Measurements from ENCODE around the gene NAGS.
"Not testable (repeated sequence)": the region's sequence is repeated elsewhere in the genome, so short reads cannot be mapped to it uniquely, and the experiment has no call there.

Gene NAGS, protein sequence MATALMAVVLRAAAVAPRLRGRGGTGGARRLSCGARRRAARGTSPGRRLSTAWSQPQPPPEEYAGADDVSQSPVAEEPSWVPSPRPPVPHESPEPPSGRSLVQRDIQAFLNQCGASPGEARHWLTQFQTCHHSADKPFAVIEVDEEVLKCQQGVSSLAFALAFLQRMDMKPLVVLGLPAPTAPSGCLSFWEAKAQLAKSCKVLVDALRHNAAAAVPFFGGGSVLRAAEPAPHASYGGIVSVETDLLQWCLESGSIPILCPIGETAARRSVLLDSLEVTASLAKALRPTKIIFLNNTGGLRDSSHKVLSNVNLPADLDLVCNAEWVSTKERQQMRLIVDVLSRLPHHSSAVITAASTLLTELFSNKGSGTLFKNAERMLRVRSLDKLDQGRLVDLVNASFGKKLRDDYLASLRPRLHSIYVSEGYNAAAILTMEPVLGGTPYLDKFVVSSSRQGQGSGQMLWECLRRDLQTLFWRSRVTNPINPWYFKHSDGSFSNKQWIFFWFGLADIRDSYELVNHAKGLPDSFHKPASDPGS

DNA sequence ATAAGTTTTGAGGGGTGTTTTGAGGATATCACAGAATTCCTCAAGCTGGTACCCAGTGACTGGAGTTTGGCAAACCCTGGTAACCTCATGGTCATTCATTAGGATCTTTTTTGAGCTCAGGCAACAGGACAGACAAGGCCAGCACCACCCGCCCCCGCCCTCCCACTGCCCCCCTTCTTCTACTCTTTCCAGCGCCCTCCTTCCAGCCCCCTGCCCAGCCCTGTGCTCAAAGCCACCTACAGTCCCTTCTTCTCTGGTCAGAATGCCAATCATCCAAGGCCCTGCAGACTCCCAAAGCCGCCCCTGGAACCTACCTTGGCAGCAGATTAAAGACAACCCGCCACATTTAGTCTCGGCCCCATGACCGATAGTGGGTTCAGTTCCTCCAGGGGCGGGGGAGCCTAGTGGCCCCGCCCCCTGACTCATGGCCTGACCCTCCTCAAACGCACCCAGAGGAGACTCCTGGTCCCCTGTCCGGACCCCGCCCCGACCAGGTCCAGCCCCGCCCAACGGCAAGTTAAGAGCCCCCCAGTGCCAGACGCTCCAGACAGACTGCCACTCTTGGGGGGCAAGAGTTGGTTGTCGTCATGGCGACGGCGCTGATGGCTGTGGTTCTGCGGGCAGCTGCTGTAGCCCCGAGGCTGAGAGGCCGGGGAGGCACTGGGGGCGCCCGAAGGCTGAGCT, at the start of gene NAGS:
NAGS (plus strand) TSS at position 546 of the 684 bp plus-strand sequence; CDS start at position 588, 42 bp downstream.
- no peak for DNase-seq (ENCODE audit: low read depth in 2 of 2)

- no peak for DNase-seq (ENCODE audit: low read depth in 2 of 2)
Measured at GRCh38 chr17:43956222-43956621, 48.2 kb upstream of the NAGS start.

DNA sequence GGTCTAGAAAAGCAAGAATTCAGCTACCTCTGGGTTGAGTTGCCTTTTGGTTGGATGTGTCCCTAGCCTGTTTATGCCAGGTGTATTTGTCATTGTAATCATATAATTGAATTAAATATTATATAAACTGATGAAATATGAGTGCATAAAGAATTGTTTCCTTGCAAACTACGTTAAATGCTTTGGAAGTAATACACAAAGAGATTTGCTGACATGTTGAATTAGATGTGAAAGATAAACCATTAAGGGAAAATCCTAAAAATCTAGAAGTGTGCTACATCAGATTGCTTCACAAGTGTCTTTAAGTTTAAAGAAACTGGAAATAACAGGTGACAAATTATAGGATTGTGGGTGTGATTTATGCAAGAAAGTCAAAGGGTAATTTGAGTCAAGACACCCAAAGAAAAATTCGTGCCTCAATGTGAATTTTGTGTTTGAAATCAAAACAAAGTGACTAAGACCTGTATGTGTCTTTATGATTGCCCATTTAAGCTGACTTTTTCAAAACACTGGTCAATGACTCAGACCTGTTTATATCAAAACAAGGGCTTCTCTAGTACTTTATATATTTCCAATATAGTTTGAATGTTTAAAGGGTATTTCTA, 45.6 kb upstream of the NAGS start:
- DNase-seq (ENCODE audit: low read depth in 2 of 2) = no peak

- DNase-seq (ENCODE audit: low read depth in 2 of 2) = not testable (repeated sequence)
Measured at GRCh38 chr17:43961292-43961691, 43.1 kb upstream of the NAGS start.

DNA sequence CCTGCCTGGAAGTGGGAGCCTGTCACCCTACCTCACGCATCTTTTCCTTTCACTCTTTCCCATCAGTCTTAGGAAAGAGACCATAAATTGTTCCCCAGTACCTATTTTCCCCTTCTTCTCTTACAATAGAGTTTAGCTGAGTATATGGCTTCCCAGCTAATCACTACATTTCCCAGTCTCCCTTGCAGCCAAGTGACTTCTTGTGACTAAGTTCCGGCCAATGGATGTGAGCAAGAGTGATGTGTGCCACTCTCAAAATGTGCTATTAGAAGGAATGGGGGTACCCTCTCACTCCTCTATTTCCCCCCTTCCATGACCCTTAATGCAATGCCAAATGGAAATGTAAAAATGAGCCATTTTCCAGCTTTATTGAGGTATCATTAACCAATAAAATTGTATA, 42.5 kb upstream of the NAGS start:
- no peak for DNase-seq (ENCODE audit: low read depth in 2 of 2)

DNA sequence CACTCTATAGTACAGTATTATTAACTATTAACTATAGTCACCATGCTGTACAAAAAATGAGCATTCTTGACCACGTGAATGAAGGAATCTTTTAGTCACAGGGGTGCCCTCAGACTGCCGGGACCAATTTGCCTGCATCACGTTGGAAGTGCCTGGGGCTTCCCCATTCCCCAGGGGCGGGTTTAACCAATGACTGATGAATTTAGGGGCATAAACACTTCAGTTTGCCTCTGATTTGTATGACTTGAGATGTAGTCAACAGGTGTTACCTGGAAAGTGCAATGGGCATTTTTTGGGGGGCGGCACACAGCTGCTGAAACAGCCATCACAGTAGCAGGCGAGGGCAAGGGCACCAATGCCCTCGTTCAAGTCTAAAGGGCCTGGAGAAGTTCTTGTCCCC, 41.9 kb upstream of the NAGS start:
- no peak for DNase-seq (ENCODE audit: low read depth in 2 of 2)

DNA sequence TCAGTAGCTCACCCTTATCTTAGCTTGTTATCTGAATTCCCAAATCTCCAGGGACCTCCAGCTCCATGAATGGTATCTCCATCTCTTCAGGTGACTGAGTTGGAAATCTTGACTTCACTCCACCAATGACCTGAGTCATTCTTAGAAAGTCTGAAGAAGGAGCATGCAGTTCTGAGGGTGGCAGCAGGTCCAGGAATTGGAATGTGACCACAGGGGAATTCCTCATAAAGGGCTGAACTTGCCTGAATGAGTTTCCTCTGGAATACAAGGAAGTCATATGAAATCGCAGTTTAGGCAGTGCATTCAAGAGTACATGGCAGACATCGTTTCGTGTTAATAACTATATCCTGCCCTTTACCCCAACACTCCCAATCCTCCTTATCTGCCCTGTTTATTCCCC, 38.1 kb upstream of the NAGS start:
- no peak for DNase-seq (ENCODE audit: low read depth in 2 of 2)

DNA sequence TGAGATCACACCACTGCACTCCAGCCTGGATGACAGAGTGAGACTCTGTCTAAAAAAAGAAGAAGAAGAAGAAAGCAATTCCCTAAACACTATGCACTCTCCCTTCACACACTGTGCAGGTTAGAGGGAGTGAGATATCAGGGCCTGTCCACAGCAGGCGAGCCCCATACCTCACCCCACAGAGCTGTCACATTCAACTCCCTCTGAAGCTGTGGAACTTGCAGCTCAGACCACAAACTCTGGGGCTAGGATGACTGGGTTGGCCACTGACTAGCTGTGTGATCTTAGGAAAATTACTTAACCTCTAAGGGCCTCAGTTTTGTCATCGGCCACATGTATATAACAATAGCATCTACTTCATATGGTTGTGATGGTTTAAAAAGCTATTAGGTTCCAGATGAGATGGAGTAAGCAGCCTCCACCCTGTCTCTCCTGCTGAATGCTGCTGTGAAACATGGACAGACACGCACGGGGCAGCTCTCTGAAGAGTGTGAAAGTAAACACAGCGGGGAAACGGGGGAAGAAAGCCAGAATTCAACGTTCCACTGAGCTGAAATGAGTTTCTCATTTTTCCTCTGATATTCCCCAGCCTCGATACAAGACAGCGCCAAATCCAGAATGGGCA, 37.1 kb upstream of the NAGS start:
- DNase-seq (ENCODE audit: low read depth in 2 of 2) = no peak

- no peak for DNase-seq (ENCODE audit: low read depth in 2 of 2)
Measured at GRCh38 chr17:43970366-43970765, 34.1 kb upstream of the NAGS start.

- DNase-seq (ENCODE audit: low read depth in 2 of 2) = not testable (repeated sequence)
Measured at GRCh38 chr17:43971436-43971835, 33.0 kb upstream of the NAGS start.

GRCh38 chr17:43972444-43973212, 31.8 kb upstream of the NAGS start:
- not testable (repeated sequence) for DNase-seq (ENCODE audit: low read depth in 2 of 2)

GRCh38 chr17:43974382-43975266, 29.8 kb upstream of the NAGS start:
- DNase-seq (ENCODE audit: low read depth in 2 of 2) = no peak

DNA sequence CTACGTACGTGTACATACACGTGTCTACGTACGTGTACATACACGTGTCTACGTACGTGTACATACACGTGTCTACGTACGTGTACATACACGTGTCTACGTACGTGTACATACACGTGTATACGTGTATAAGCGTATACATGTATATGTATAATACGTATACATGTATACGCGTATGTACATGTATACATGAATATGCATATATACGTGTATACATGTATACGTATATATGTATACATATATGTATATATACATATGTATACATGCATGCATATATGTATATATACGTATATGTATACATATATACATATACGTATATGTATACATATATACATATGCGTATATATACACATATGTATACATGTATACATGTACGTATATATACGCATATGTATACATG, 28.5 kb upstream of the NAGS start:
- no peak for DNase-seq (ENCODE audit: low read depth in 2 of 2)

GRCh38 chr17:43976963-43977837, 27.2 kb upstream of the NAGS start:
- no peak for DNase-seq (ENCODE audit: low read depth in 2 of 2)

DNA sequence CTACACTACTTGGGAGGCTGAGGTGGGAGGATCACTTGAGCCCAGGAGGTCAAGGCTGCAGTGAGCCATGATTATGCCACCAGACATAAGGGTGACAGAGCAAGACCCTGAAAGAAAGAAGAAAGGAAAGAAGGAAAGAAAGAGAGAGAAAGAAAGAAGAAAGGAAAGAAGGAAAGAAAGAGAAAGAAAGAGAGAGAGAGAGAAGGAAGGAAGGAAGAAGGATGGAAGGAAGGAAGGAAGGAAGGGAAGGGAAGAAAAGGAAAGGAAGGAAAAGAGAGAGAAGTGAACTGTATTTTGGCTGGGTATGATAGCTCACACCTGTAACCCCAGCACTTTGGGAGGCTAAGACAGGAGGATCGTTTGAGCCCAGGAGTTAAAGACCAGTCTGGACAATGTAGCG, 26.3 kb upstream of the NAGS start:
- no peak for DNase-seq (ENCODE audit: low read depth in 2 of 2)

DNA sequence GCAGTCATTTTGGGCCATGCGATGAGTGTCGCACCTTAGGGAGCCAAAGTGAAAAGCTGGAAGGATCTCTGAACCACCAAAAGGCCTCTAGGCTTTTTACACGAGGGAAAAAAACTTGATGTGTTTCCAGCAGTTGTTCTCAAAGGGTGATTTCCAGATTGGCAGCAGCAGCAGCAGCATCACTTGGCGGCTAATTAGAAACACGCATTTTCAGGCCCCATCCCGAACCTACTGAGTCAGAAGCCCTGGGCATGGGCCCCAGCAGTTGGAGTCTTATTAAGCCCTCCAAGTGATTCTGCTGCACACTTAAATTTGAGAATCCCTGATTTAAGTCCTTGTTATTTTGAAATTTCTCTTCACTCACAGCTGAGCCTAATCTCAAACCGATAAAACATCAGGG, 25.4 kb upstream of the NAGS start:
- no peak for DNase-seq (ENCODE audit: low read depth in 2 of 2)

GRCh38 chr17:43979671-43980070, 24.8 kb upstream of the NAGS start:
- no peak for DNase-seq (ENCODE audit: low read depth in 2 of 2)

GRCh38 chr17:43982171-43982570, 22.3 kb upstream of the NAGS start:
- DNase-seq (ENCODE audit: low read depth in 2 of 2) = no peak

DNA sequence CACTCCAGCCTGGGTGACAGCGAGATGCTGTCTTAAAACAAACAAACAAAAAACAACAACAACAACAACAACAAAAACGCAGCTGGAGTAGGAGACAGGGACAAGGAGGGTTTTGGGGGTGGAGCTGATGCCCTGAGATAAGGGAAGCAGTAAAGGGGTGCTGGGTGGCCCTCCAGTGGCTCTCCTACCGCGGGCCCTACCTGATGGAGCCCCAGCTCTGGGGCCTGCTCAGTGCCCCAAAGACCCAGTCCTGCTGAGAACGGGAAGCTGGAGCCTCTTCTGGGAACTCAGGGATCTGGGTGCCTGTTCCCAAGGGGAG, 21.3 kb upstream of the NAGS start:
- DNase-seq (ENCODE audit: low read depth in 2 of 2) = no peak

Measured in activated CD8-positive, alpha-beta memory T cell treated with anti-CD3 and anti-CD28 coated beads for 4 hours (primary cell).